Calu3 (cell line): ENCODE measurements around the gene KCNT1. TPM values are rescaled to one million over a fixed set of nuclear protein-coding genes. Genes with fewer than 3 reads are reported as not detected.

Experiments used
- BruUV-seq: library from RNA; stranded (reverse); fragments of 400-500 nt; replicated peaks from 2 replicates; lab custom pipeline; 2021; lab: Mats Ljungman, UMichigan
- CTCF ChIA-PET: fragments of 300-600 bp; sonication (Branson Sonifier 250); formaldehyde crosslinking; loops from one replicate; lab custom pipeline; 2022; ENCODE audit warnings: antibody characterized with exemption; lab: Charles Lee
- DNase-seq: peaks from one replicate; pipeline ENCODE4 v3.0.0; 2022
- H3K27ac Mint-ChIP-seq: one replicate; pipeline ENCODE4 v1.8.0; 2022; ENCODE audit warnings: mixed read lengths; ENCODE audit not compliant: unreplicated experiment
- H3K27me3 Mint-ChIP-seq: one replicate; pipeline ENCODE4 v1.8.0; 2022; ENCODE audit warnings: mixed read lengths; ENCODE audit not compliant: unreplicated experiment
- H3K36me3 Mint-ChIP-seq: one replicate; pipeline ENCODE4 v1.8.0; 2022; ENCODE audit warnings: mild to moderate bottlenecking, moderate library complexity, mixed read lengths; ENCODE audit not compliant: insufficient read depth, unreplicated experiment
- H3K4me1 Mint-ChIP-seq: one replicate; pipeline ENCODE4 v1.8.0; 2022; ENCODE audit warnings: mild to moderate bottlenecking, low read depth, mixed read lengths; ENCODE audit not compliant: unreplicated experiment
- H3K4me3 Mint-ChIP-seq: one replicate; pipeline ENCODE4 v1.8.0; 2022; ENCODE audit warnings: mild to moderate bottlenecking, low read depth, moderate library complexity, mixed read lengths; ENCODE audit not compliant: unreplicated experiment
- H3K9me3 Mint-ChIP-seq: one replicate; pipeline ENCODE4 v1.8.0; 2022; ENCODE audit warnings: low read depth, mixed read lengths; ENCODE audit not compliant: unreplicated experiment
- CTCF ChIP-seq: fragments of 200-600 bp; IDR thresholded peaks from one replicate; pipeline ENCODE4 v1.8.0; 2022; ENCODE audit warnings: antibody characterized with exemption; ENCODE audit not compliant: unreplicated experiment
- intact Hi-C: fragments of 100-400 bp; cut with micrococcal nuclease; formaldehyde crosslinking; loops from one replicate; pipeline ENCODE4 v1.10.0; 2022; ENCODE audit not compliant: unreplicated experiment
- total RNA-seq: library from RNA; stranded (reverse); gene quantifications from 2 replicates; pipeline ENCODE4 v1.2.3, GENCODE V29; 2022

The KCNT1 gene
- total RNA-seq, 1 experiment from 2014 or later = not detected

- Mint-ChIP-seq H3K27ac (no peak overlapping the region), H3K4me1 (no peaks in the 10 kb centered on the region), H3K9me3 (no peaks in the 10 kb centered on the region), H3K36me3 (peaks cover 2% of the 10 kb centered on the region), H3K4me3 (no peak overlapping the region), H3K27me3 (peaks cover 18% of the 10 kb centered on the region)
- CTCF ChIA-PET = no interaction called here
- intact Hi-C loops = no loop called here
- no peak for TF ChIP-seq CTCF
- no TSS peak for BruUV-seq
- DNase-seq = no peak
Measured at GRCh38 chr9:135774239-135774747, 72.3 kb downstream of the KCNT1 start.

DNA sequence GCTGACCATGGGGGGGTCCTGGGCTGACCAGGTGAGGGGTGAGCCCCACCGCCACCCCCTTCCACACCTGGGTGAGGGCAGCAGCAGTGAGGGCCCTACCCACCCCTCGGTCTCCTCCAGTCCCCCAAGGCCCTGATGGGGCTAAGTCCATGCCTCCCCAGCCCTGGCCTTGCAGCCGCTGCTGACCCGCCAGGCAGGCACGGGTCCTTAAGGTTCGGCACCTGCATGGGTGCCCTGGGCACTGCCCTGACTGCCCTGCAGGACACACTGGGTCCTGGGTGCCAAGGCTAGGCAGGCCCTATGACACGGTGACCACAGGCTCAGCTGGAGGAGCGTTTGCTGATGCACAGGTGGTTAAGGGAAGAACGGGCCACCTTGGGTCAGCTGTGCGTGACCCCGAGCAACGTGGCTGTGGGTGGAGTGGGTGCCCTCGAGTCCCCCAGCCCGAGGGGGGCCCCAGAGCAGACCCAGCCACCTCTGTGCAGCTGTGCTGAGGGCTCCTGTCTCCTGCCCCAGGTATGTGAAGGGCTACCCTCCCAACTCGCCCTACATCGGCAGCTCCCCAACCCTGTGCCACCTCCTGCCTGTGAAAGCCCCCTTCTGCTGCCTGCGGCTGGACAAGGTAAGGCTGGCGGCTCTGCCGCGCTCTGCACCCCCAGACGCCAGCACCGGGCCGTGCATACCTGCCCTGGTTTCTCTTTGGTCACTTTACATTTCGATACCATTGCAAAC is 73.0 kb downstream of the KCNT1 start:
- BruUV-seq = no TSS peak
- H3K27ac Mint-ChIP-seq = no peak overlapping the region
- no peak for DNase-seq
- H3K9me3 Mint-ChIP-seq = no peaks in the 10 kb centered on the region
- no peak for TF ChIP-seq CTCF
- CTCF ChIA-PET = no interaction called here
- intact Hi-C loops = no loop called here
- no peak overlapping the region for H3K4me3 Mint-ChIP-seq
- no peaks in the 10 kb centered on the region for H3K4me1 Mint-ChIP-seq
- H3K36me3 Mint-ChIP-seq = no peaks in the 10 kb centered on the region
- H3K27me3 Mint-ChIP-seq = peaks cover 11% of the 10 kb centered on the region

DNA sequence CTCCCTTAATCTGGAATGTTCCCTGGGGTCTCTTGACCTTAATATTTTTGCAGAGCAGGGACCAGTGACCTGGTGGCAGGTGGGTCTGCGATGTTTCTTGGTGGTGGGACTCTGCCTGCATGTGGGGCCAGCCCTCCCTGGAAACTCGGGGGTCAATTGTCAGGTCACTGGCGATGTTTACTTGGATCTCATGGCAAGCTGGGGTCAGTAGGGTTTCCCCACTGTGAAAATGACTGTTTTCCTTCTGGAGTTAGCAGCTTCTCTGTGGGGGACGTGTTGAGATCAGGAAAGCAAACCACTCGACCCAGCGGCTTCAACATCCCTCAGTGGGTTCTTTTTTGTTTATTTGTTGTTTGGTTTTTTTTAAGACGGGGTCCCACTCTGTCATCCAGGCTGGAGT is 73.9 kb downstream of the KCNT1 start:
- peaks cover 11% of the 10 kb centered on the region for H3K27me3 Mint-ChIP-seq

GRCh38 chr9:135776893-135777622 is 75.1 kb downstream of the KCNT1 start:
- no peak for DNase-seq
- Mint-ChIP-seq H3K27me3 (peaks cover 23% of the 10 kb centered on the region), H3K27ac (no peak overlapping the region), H3K4me3 (no peak overlapping the region), H3K9me3 (no peaks in the 10 kb centered on the region), H3K4me1 (no peaks in the 10 kb centered on the region), H3K36me3 (no peaks in the 10 kb centered on the region)
- BruUV-seq = no TSS peak
- intact Hi-C loops = no loop called here
- CTCF ChIA-PET = no interaction called here
- TF ChIP-seq CTCF = no peak

More for the DNA sequence above, 73.9 kb downstream of the KCNT1 start:
- intact Hi-C loops = no loop called here
- Mint-ChIP-seq H3K36me3 (no peaks in the 10 kb centered on the region), H3K4me3 (no peak overlapping the region), H3K27ac (no peak overlapping the region), H3K4me1 (no peaks in the 10 kb centered on the region), H3K9me3 (no peaks in the 10 kb centered on the region)
- TF ChIP-seq CTCF = no peak
- no TSS peak for BruUV-seq
- CTCF ChIA-PET = no interaction called here
- DNase-seq = no peak
